T-cell (primary cell): ENCODE results near the gene ELMO3. TPM values are rescaled to one million over a fixed set of nuclear protein-coding genes. Genes with fewer than 3 reads are reported as not detected.
A peak's percentile ranks its signal among the peaks of the same experiment; 100 is the strongest.

Source experiments
- ATAC-seq, 4 experiments: fragments of 200-7000 bp in 3 of 4; fragments of 150-1000 bp in 1 of 4; cut with Tn5 transposase; replicated peaks in 1 of 4; 1 replicate in 3 of 4; 2 replicates in 1 of 4; pipeline ENCODE4 v1.10.0; 2021; ENCODE audit warnings: moderate library complexity in 3 of 4, mild to moderate bottlenecking in 2 of 4, moderate number of reproducible peaks in 1 of 4
- CTCF ChIA-PET, 2 donors: fragments of 300-600 bp; sonication (Branson Sonifier 250); formaldehyde crosslinking; loops; one replicate each; lab custom pipeline; 2022; ENCODE audit warnings: antibody characterized with exemption in 2 of 2; lab: Charles Lee
- POLR2A ChIA-PET, 2 donors: fragments of 300-600 bp; sonication (Branson Sonifier 250); formaldehyde crosslinking; loops; one replicate each; lab custom pipeline; 2022; ENCODE audit warnings: antibody characterized with exemption in 2 of 2; lab: Charles Lee
- DNase-seq, 35 experiments: peaks; one replicate each; pipeline versions ENCODE4 v3.0.0 to v3.0.0-alpha.2; 2013 to 2023
- H3K27ac ChIP-seq: one replicate; pipeline ENCODE4 v1.5.1; 2013; ENCODE audit warnings: low read length
- H3K27me3 ChIP-seq, 2 experiments: replicated peaks in 1 of 2; 1 replicate in 1 of 2; 2 replicates in 1 of 2; pipeline versions ENCODE4 v1.6.1 to v1.7.0; 2013; ENCODE audit warnings: low read length in 1 of 2, mixed read lengths in 1 of 2; ENCODE audit not compliant: control insufficient read depth in 2 of 2, insufficient read depth in 2 of 2; ENCODE audit errors: extremely low read depth in 1 of 2
- H3K36me3 ChIP-seq, 2 donors: 1 replicate in 1 of 2; 2 replicates in 1 of 2; pipeline versions ENCODE4 v1.6.1 to v1.7.0; 2013; ENCODE audit warnings: low read length in 1 of 2; ENCODE audit not compliant: control insufficient read depth in 2 of 2, insufficient read depth in 1 of 2; ENCODE audit errors: extremely low read depth in 1 of 2
- H3K4me1 ChIP-seq, 2 experiments: 1 replicate in 1 of 2; 2 replicates in 1 of 2; pipeline versions ENCODE4 v1.6.1 to v1.7.0; 2013; ENCODE audit warnings: low read length in 2 of 2, mixed read lengths in 1 of 2; ENCODE audit not compliant: insufficient read depth in 2 of 2, control insufficient read depth in 1 of 2; ENCODE audit errors: extremely low read depth in 1 of 2
- H3K4me3 ChIP-seq, 2 donors: 1 replicate in 1 of 2; 2 replicates in 1 of 2; pipeline versions ENCODE4 v1.5.1 to v1.7.0; 2013; ENCODE audit warnings: mild to moderate bottlenecking in 2 of 2, low read length in 1 of 2, moderate library complexity in 1 of 2; ENCODE audit not compliant: control insufficient read depth in 1 of 2; ENCODE audit errors: extremely low read depth in 1 of 2
- H3K9me3 ChIP-seq: 2 replicates; pipeline ENCODE4 v1.7.0; 2013
- H3K27ac Mint-ChIP-seq, 2 donors: one replicate each; pipeline ENCODE4 v1.8.0; 2020 to 2021; ENCODE audit warnings: mild to moderate bottlenecking in 2 of 2, mixed read lengths in 2 of 2
- H3K27me3 Mint-ChIP-seq, 2 donors: one replicate each; pipeline ENCODE4 v1.8.0; 2021 to 2022; ENCODE audit warnings: mixed read lengths in 2 of 2
- H3K36me3 Mint-ChIP-seq: one replicate; pipeline ENCODE4 v1.8.0; 2021; ENCODE audit warnings: mixed read lengths
- H3K4me1 Mint-ChIP-seq, 3 donors: one replicate each; pipeline ENCODE4 v1.8.0; 2020 to 2022; ENCODE audit warnings: mixed read lengths in 3 of 3, mild to moderate bottlenecking in 1 of 3
- H3K4me3 Mint-ChIP-seq, 3 donors: one replicate each; pipeline ENCODE4 v1.8.0; 2020 to 2022; ENCODE audit warnings: mild to moderate bottlenecking in 3 of 3, mixed read lengths in 3 of 3, moderate library complexity in 3 of 3
- H3K9me3 Mint-ChIP-seq, 3 donors: one replicate each; pipeline ENCODE4 v1.8.0; 2020 to 2022; ENCODE audit warnings: mixed read lengths in 3 of 3
- WGBS: methylation state at CpG from one replicate; pipeline ENCODE4 v1.1.5; 2013; ENCODE audit warnings: missing lambda C conversion rate; ENCODE audit not compliant: insufficient coverage; 5-methylcytosine and 5-hydroxymethylcytosine counted together
- total RNA-seq, 35 experiments: library from RNA in 6 of 35; stranded (reverse) in 6 of 35; fragments of 120-200 nt in 1 of 35; gene quantifications; one replicate each; pipeline versions ENCODE4 v1.2.1 to v1.2.4 and lab custom pipeline; 2013 to 2026

The ELMO3 gene
- total RNA-seq, 5 donors from 2014 or later (not counting 1 experiment from before 2014, with no cell fraction given), result 3.8 to 11.7 (median 8.8) TPM

- no peaks in the 10 kb centered on the region for H3K9me3 Mint-ChIP-seq
- Histone ChIP-seq H3K36me3 (peaks cover 18 to 56% of the 10 kb centered on the region in 2 donors), H3K4me1 (peaks cover 5 to 57% of the 10 kb centered on the region in 2 experiments), H3K27me3 (no peaks in the 10 kb centered on the region), H3K27ac (no peak overlapping the region), H3K9me3 (no peaks in the 10 kb centered on the region), H3K4me3 (no peak overlapping the region)
- 98% methylated on average over 4 of the region's 5 CpGs for WGBS
- ATAC-seq (no peak), DNase-seq (no peak)
- peaks cover 23% of the 10 kb centered on the region for H3K36me3 Mint-ChIP-seq
- ChIA-PET POLR2A (no interaction called here), CTCF (interaction anchor here in 1 of 2 donors (0.5 kb wide), 1 partner anchor 186 kb away, joined by 3 read pairs; no protein-coding TSS in a partner anchor)
- H3K27ac Mint-ChIP-seq, result no peak overlapping the region
- no peak overlapping the region for H3K4me3 Mint-ChIP-seq
- H3K4me1 Mint-ChIP-seq, result peaks cover 42 to 56% (median 43%) of the 10 kb centered on the region in 3 donors
- no peaks in the 10 kb centered on the region for H3K27me3 Mint-ChIP-seq
These were observed 3.3 kb upstream of the ELMO3 start for GRCh38 chr16:67195676-67196075.

GRCh38 chr16:67196881-67197280, 2.0 kb upstream of the ELMO3 start:
- Histone ChIP-seq H3K4me1 (peaks cover 0 to 49% of the 10 kb centered on the region in 2 experiments), H3K27me3 (no peaks in the 10 kb centered on the region), H3K4me3 (no peak overlapping the region), H3K36me3 (peaks cover 20 to 66% of the 10 kb centered on the region in 2 donors), H3K9me3 (no peaks in the 10 kb centered on the region), H3K27ac (no peak overlapping the region)
- Mint-ChIP-seq H3K4me3 (peak overlapping the region in 1 of 3 donors; percentile 1), H3K27ac (peak overlapping the region in 1 of 2 donors; percentile 55), H3K4me1 (peaks cover 34 to 49% (median 36%) of the 10 kb centered on the region in 3 donors), H3K27me3 (no peaks in the 10 kb centered on the region), H3K9me3 (no peaks in the 10 kb centered on the region), H3K36me3 (peaks cover 23% of the 10 kb centered on the region)
- ATAC-seq (no peak), DNase-seq (no peak)
- ChIA-PET POLR2A (interaction anchor here in 1 of 2 donors (0.7 kb wide), 1 partner anchor 259 kb away, joined by 4 read pairs; no protein-coding TSS in a partner anchor), CTCF (no interaction called here)
- WGBS, result 100% methylated on average over 1 of the region's 1 CpG

- ATAC-seq, result no peak
- H3K4me1 Mint-ChIP-seq, result peaks cover 29 to 44% (median 31%) of the 10 kb centered on the region in 3 donors
- POLR2A ChIA-PET, result no interaction called here
These were observed 1.2 kb upstream of the ELMO3 start for GRCh38 chr16:67197704-67198103.

GRCh38 chr16:67198238-67198734, 645 bp upstream of the ELMO3 start:
- peak overlapping the region in 1 of 2 donors; percentile 31 for H3K27ac Mint-ChIP-seq
- no peaks in the 10 kb centered on the region for H3K27me3 Mint-ChIP-seq
- no peaks in the 10 kb centered on the region for H3K9me3 Mint-ChIP-seq
- peaks cover 27 to 76% of the 10 kb centered on the region in 2 donors for H3K36me3 ChIP-seq
- peak in 2 of 4 experiments; percentile 38 to 53 for ATAC-seq
- H3K36me3 Mint-ChIP-seq, result peaks cover 23% of the 10 kb centered on the region
- no peaks in the 10 kb centered on the region for H3K9me3 ChIP-seq
- POLR2A ChIA-PET, result no interaction called here
- H3K4me1 Mint-ChIP-seq, result peaks cover 26 to 38% (median 27%) of the 10 kb centered on the region in 3 donors
- H3K4me3 Mint-ChIP-seq, result no peak overlapping the region
- no peak overlapping the region for H3K4me3 ChIP-seq
- 93% methylated on average over 4 of the region's 12 CpGs for WGBS
- no peaks in the 10 kb centered on the region for H3K27me3 ChIP-seq
- H3K4me1 ChIP-seq, result peaks cover 0 to 37% of the 10 kb centered on the region in 2 experiments
- no peak overlapping the region for H3K27ac ChIP-seq
- DNase-seq, result peak in 2 of 35 experiments; percentile 28 to 30
- CTCF ChIA-PET, result interaction anchor here in 1 of 2 donors (0.9 to 1.2 kb wide), 2 partner anchors 20 to 41 kb away, joined by 3 to 4 read pairs; no protein-coding TSS in a partner anchor

More at GRCh38 chr16:67197704-67198103, 1.2 kb upstream of the ELMO3 start:
- Histone ChIP-seq H3K27me3 (no peaks in the 10 kb centered on the region), H3K9me3 (no peaks in the 10 kb centered on the region), H3K4me3 (no peak overlapping the region), H3K27ac (no peak overlapping the region), H3K4me1 (peaks cover 0 to 42% of the 10 kb centered on the region in 2 experiments), H3K36me3 (peaks cover 27 to 74% of the 10 kb centered on the region in 2 donors)
- Mint-ChIP-seq H3K9me3 (no peaks in the 10 kb centered on the region), H3K36me3 (peaks cover 23% of the 10 kb centered on the region), H3K27ac (no peak overlapping the region), H3K27me3 (no peaks in the 10 kb centered on the region), H3K4me3 (no peak overlapping the region)
- DNase-seq, result no peak
- CTCF ChIA-PET, result interaction anchor here in 1 of 2 donors (0.5 to 1.2 kb wide), 3 partner anchors 19 to 42 kb away, joined by 3 to 5 read pairs (median 4); no protein-coding TSS in a partner anchor
- WGBS, result 79% methylated on average over 5 of the region's 6 CpGs

GRCh38 chr16:67199808-67200198, 872 bp downstream of the ELMO3 start:
- H3K36me3 Mint-ChIP-seq, result peaks cover 20% of the 10 kb centered on the region
- no peaks in the 10 kb centered on the region for H3K27me3 Mint-ChIP-seq

GRCh38 chr16:67200491-67200890, 1.6 kb downstream of the ELMO3 start:
- H3K36me3 ChIP-seq, result peaks cover 27 to 62% of the 10 kb centered on the region in 2 donors
- peaks cover 13 to 18% (median 16%) of the 10 kb centered on the region in 3 donors for H3K4me1 Mint-ChIP-seq
- H3K27ac ChIP-seq, result no peak overlapping the region
- H3K4me3 Mint-ChIP-seq, result no peak overlapping the region
- no peaks in the 10 kb centered on the region for H3K9me3 Mint-ChIP-seq
- CTCF ChIA-PET, result no interaction called here
- DNase-seq (no peak), ATAC-seq (no peak)
- no peaks in the 10 kb centered on the region for H3K9me3 ChIP-seq
- POLR2A ChIA-PET, result no interaction called here
- 94% methylated on average over 8 of the region's 8 CpGs for WGBS
- no peaks in the 10 kb centered on the region for H3K27me3 ChIP-seq
- H3K4me3 ChIP-seq, result no peak overlapping the region
- peaks cover 19% of the 10 kb centered on the region for H3K36me3 Mint-ChIP-seq
- no peaks in the 10 kb centered on the region for H3K27me3 Mint-ChIP-seq
- no peak overlapping the region for H3K27ac Mint-ChIP-seq
- H3K4me1 ChIP-seq, result peaks cover 0 to 15% of the 10 kb centered on the region in 2 experiments

More at GRCh38 chr16:67199808-67200198, 872 bp downstream of the ELMO3 start:
- Histone ChIP-seq H3K36me3 (peaks cover 30 to 69% of the 10 kb centered on the region in 2 donors), H3K27me3 (no peaks in the 10 kb centered on the region), H3K9me3 (no peaks in the 10 kb centered on the region), H3K4me1 (peaks cover 0 to 21% of the 10 kb centered on the region in 2 experiments), H3K4me3 (no peak overlapping the region), H3K27ac (no peak overlapping the region)
- CTCF ChIA-PET, result no interaction called here
- no peak overlapping the region for H3K27ac Mint-ChIP-seq
- DNase-seq (no peak), ATAC-seq (no peak)
- H3K4me3 Mint-ChIP-seq, result no peak overlapping the region
- H3K9me3 Mint-ChIP-seq, result no peaks in the 10 kb centered on the region
- POLR2A ChIA-PET, result no interaction called here
- H3K4me1 Mint-ChIP-seq, result peaks cover 14 to 24% (median 16%) of the 10 kb centered on the region in 3 donors
- 92% methylated on average over 20 of the region's 22 CpGs for WGBS
